Body of pancreas (tissue), 4 donors: ENCODE data around the gene CD4. TPM values are rescaled to one million over a fixed set of nuclear protein-coding genes. Genes with fewer than 3 reads are reported as not detected.

Source experiments
- ATAC-seq: fragments of 150-250 bp; one replicate; pipeline ENCODE4 v1.9.1; 2016
- DNase-seq, 4 donors: peaks; one replicate each; pipeline ENCODE4 v3.0.0-alpha.2; 2019
- H3K27ac ChIP-seq, 4 donors: fragments of 200-600 bp; sonication (generic); 1 replicate in 3 of 4; 2 replicates in 1 of 4; pipeline versions ENCODE4 v1.5.1 to v1.6.1; 2016 to 2019; ENCODE audit warnings: mild to moderate bottlenecking in 1 of 4, mixed read lengths in 1 of 4, moderate library complexity in 1 of 4
- H3K27me3 ChIP-seq, 2 donors: fragments of 200-600 bp; sonication (generic); one replicate each; pipeline ENCODE4 v1.6.0; 2016; ENCODE audit warnings: mild to moderate bottlenecking in 1 of 2
- H3K36me3 ChIP-seq, 2 donors: fragments of 200-600 bp; sonication (generic); replicated peaks in 1 of 2; 2 replicates each; pipeline ENCODE4 v1.5.1; 2016; ENCODE audit warnings: low read depth in 2 of 2; ENCODE audit not compliant: insufficient read depth in 1 of 2
- H3K4me1 ChIP-seq: fragments of 200-600 bp; sonication (generic); one replicate; pipeline ENCODE4 v1.6.0; 2016
- H3K4me3 ChIP-seq, 2 donors: fragments of 200-600 bp; sonication (generic); 1 replicate in 1 of 2; 2 replicates in 1 of 2; pipeline ENCODE4 v1.5.1; 2016 to 2019
- H3K9me3 ChIP-seq, 3 donors: fragments of 200-600 bp; sonication (generic); 1 replicate in 2 of 3; 2 replicates in 1 of 3; pipeline ENCODE4 v1.5.1; 2016
- POLR2A ChIP-seq, 3 donors: fragments of 450-650 bp; IDR thresholded peaks; one replicate each; pipeline ENCODE4 v1.6.1; 2016; ENCODE audit warnings: antibody characterized with exemption in 3 of 3, mild to moderate bottlenecking in 2 of 3
- WGBS, 2 donors: methylation state at CpG; one replicate each; pipeline ENCODE4 v1.1.5; 2017; 5-methylcytosine and 5-hydroxymethylcytosine counted together
- intact Hi-C: fragments of 100-400 bp; cut with DNase I; formaldehyde crosslinking; loops from one replicate; pipeline ENCODE4 v1.15.1; 2023
- total RNA-seq, 2 donors: library from RNA; depleted of rRNA; stranded (reverse); fragments of >200 nt; gene quantifications; one replicate each; pipeline ENCODE4 v1.1.0, GENCODE V29; 2016
- TF ChIP-seq, protein P1 (sequence below), 7 experiments: fragments of 450-650 bp in 4 of 7; fragments of 200-600 bp in 3 of 7; sonication (generic) in 3 of 7; IDR thresholded peaks; one replicate each; pipeline ENCODE4 v1.5.1; 2016 to 2019; ENCODE audit warnings: antibody characterized with exemption in 7 of 7

Gene CD4
- total RNA-seq, 2 donors from 2014 or later = 3.0 to 5.2 TPM

DNA sequence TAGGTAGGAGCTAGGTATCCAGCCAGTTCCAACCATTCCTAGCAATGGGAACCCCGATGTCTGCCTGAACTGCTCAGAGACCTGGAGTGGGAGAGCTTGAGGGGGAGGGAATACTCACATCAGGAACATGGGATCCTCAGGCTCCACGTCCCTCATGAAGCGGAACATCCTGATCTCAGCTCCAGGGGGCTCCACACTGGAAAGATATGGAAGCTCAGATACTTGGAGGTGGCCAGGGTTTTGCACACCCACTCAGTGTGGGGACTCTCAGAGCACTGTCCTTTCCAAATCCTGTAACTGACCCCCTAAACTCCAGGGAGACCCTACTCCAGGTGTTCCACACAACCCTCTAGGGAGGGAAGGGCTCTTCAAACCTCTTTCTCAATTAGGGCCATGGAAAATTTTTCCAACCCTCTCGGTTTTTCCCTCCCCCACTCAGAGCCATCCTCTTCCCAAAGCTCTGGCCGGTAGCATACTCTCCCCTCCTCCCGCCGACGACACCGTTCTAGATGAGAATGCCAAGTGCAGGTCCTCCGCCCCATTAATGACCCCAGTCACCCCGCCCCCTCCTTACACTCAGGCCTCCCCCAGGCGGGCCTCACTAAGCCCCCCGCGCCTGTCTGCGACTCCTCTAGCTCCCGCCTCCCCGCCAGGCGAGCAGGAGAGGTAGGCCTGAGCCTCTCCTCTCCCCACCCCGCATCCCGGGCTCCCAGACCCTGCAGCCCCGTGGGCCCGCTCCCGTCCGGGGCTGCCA is 37.0 kb upstream of the CD4 start:
- no peak for TF ChIP-seq POLR2A (IDR thresholded peaks at IDR 0.05)
- TF ChIP-seq, protein P1, sequence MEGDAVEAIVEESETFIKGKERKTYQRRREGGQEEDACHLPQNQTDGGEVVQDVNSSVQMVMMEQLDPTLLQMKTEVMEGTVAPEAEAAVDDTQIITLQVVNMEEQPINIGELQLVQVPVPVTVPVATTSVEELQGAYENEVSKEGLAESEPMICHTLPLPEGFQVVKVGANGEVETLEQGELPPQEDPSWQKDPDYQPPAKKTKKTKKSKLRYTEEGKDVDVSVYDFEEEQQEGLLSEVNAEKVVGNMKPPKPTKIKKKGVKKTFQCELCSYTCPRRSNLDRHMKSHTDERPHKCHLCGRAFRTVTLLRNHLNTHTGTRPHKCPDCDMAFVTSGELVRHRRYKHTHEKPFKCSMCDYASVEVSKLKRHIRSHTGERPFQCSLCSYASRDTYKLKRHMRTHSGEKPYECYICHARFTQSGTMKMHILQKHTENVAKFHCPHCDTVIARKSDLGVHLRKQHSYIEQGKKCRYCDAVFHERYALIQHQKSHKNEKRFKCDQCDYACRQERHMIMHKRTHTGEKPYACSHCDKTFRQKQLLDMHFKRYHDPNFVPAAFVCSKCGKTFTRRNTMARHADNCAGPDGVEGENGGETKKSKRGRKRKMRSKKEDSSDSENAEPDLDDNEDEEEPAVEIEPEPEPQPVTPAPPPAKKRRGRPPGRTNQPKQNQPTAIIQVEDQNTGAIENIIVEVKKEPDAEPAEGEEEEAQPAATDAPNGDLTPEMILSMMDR (IDR thresholded peaks at IDR 0.05) = peak in 1 of 7 experiments; percentile 9
- H3K36me3 ChIP-seq = peaks cover 19 to 28% of the 10 kb centered on the region in 2 donors
- peak in 3 of 4 donors; percentile 49 to 53 (median 52) for DNase-seq
- H3K4me1 ChIP-seq = peaks cover 21% of the 10 kb centered on the region
- H3K27ac ChIP-seq = peak overlapping the region; percentile 95 to 98 (median 96)
- 1 to 4% methylated on average over 14 to 24 of the region's 24 CpGs for WGBS, 2 donors
- peak overlapping the region; percentile 54 to 81 for H3K4me3 ChIP-seq
- H3K9me3 ChIP-seq = no peaks in the 10 kb centered on the region
- intact Hi-C loops = no loop called here
- ATAC-seq = no peak
- H3K27me3 ChIP-seq = no peaks in the 10 kb centered on the region

DNA sequence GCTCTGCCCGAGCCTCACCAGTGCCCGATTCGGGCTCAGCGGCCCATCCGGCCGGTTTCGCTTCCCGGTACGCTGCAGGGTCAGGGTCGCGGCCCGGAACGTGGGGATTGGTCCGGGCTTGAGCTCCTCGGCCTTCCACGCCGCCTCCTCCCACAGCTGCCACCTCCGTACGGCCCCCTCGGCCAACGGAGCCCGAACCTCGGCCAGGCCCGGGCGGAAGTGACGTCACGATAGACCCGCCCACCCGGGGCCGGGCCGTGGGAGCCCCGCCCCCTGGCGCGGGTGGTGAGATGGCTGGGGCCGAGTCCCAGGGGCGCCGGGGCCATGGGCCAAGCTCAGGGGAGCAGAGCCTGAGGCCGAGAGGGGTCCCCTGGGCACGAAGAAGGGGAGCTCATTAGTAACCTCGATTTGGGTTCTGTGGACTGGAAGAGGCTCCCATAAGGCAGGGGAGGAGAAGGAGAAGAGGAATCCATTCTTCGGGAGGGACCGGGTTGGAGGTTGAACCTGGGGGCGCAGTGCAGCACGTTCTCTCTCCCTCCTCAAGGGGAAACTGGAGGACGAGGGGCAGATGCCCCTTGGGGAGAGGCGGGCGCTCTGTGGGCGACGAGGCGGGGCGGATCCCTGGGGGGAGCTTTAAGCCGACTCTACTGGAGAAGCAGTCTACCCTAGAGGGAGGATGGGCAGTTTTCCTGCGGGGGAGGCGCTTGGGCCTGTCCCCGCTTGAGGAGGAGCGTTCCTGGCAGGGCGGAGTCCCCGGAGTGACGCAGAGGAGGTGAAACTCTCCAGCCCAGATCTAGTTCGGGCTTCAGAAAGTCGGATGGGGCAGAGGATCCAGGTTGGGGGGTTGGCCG is 36.2 kb upstream of the CD4 start, which contains the start of gene MLF2:
Gene MLF2 (minus strand): TSS at position 221 of the 851 bp plus-strand sequence. CDS start 807 bp downstream, outside the sequence.
- DNase-seq (peak; percentile 98 to 99 (median 98)), ATAC-seq (peak; percentile 96)
- WGBS, 2 donors = 0% methylated on average over 19 to 62 of the region's 62 CpGs

DNA sequence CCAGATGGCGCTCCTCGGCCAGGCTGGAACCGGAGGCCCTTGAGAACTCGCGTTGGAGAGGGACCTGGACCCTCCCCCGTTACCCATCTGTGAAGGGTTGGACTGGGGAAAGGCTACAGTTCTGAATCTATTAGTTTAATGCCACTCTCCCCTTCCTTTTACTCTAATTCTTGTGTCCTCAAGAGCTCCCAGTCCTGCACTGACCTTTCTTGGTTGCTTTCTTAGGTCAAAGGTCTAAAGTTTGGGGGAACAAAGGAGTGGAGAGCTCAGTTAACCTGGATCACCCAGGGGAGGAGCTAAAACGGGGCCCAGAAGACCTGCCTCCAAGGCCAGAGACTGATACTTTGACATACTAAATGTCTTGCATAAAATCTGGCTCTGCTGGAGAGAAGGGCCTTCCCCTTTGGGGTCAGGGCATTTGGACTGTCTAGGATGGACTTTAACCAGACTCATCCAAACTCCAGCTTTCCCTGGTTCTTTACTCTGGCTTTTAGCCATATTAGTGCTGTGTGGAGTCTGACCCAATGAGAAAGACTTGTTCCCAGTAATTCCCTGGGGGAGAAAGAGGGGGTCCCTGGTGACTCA is 35.5 kb upstream of the CD4 start:
- ATAC-seq (no peak), DNase-seq (peak in 1 of 4 donors; percentile 26)
- Histone ChIP-seq H3K36me3 (peaks cover 15 to 16% of the 10 kb centered on the region in 2 donors), H3K9me3 (no peaks in the 10 kb centered on the region), H3K4me1 (peaks cover 21% of the 10 kb centered on the region), H3K27ac (peak overlapping the region in 3 of 4 donors; percentile 95 to 98 (median 96)), H3K4me3 (no peak overlapping the region), H3K27me3 (no peaks in the 10 kb centered on the region)
- intact Hi-C loops = no loop called here
- WGBS, 2 donors = 0 to 3% methylated on average over 5 to 7 of the region's 7 CpGs
- TF ChIP-seq POLR2A (IDR thresholded peaks at IDR 0.05) = no peak
- TF ChIP-seq, protein P1 (IDR thresholded peaks at IDR 0.05) = peak in 1 of 7 experiments; percentile 92

More for the DNA sequence above, 36.2 kb upstream of the CD4 start, which contains the start of gene MLF2:
- peaks cover 21% of the 10 kb centered on the region for H3K4me1 ChIP-seq
- TF ChIP-seq POLR2A (IDR thresholded peaks at IDR 0.05) = peak; percentile 70 to 95 (median 92)
- TF ChIP-seq, protein P1 (IDR thresholded peaks at IDR 0.05) = peak in 6 of 7 experiments; percentile 90 to 99 (median 98)
- no peaks in the 10 kb centered on the region for H3K9me3 ChIP-seq
- peak within 1 kb of the TSS; percentile 95 to 98 (median 96) for H3K27ac ChIP-seq
- H3K36me3 ChIP-seq = peaks cover 19 to 20% of the 10 kb centered on the region in 2 donors
- peak within 1 kb of the TSS; percentile 54 to 81 for H3K4me3 ChIP-seq
- intact Hi-C loops = no loop called here
- no peaks in the 10 kb centered on the region for H3K27me3 ChIP-seq

DNA sequence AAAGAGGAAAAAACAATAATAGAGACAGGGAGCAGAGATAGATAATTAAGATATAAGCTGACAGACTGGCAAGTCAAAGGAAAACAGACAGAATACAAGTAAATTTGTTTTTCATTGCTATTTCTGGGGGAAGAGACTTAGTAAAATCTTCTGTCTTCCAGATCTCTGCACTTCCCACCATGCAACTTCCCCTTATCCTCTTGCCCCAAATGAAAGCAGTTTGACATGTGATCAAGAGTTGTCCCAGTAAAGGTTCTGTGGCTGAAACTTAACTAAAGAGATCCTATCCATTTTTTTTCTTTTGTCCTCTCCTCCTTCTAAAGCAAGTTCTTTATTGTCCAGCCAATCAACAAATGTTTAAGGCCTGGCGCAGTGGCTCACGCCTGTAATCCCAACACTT is 34.9 kb upstream of the CD4 start:
- WGBS, 2 donors = 89 to 91% methylated on average over 2 of the region's 2 CpGs

More for the DNA sequence above, 34.9 kb upstream of the CD4 start:
- peaks cover 10% of the 10 kb centered on the region in 2 donors for H3K36me3 ChIP-seq
- no peak for DNase-seq
- no peaks in the 10 kb centered on the region for H3K27me3 ChIP-seq
- H3K27ac ChIP-seq = peak overlapping the region in 1 of 4 donors; percentile 98
- ATAC-seq = no peak
- intact Hi-C loops = no loop called here
- H3K4me1 ChIP-seq = peaks cover 21% of the 10 kb centered on the region
- H3K9me3 ChIP-seq = no peaks in the 10 kb centered on the region
- no peak for TF ChIP-seq POLR2A (IDR thresholded peaks at IDR 0.05)
- TF ChIP-seq, protein P1 (IDR thresholded peaks at IDR 0.05) = no peak
- no peak overlapping the region for H3K4me3 ChIP-seq
